Eye (tissue), 1 donor: Measurements from ENCODE around the gene EFNB2.

Experiments
- DNase-seq: peaks from one replicate; pipeline ENCODE4 v3.0.0-alpha.2; 2015

Gene EFNB2

GRCh38 chr13:106498571-106498970, 36.9 kb downstream of the EFNB2 start:
- DNase-seq: no peak

- no peak for DNase-seq
Observed at GRCh38 chr13:106498158-106498557, 37.3 kb downstream of the EFNB2 start.

GRCh38 chr13:106497079-106497478, 38.4 kb downstream of the EFNB2 start:
- DNase-seq: no peak

- DNase-seq: no peak
Observed at GRCh38 chr13:106496072-106496997, 39.1 kb downstream of the EFNB2 start.

DNA sequence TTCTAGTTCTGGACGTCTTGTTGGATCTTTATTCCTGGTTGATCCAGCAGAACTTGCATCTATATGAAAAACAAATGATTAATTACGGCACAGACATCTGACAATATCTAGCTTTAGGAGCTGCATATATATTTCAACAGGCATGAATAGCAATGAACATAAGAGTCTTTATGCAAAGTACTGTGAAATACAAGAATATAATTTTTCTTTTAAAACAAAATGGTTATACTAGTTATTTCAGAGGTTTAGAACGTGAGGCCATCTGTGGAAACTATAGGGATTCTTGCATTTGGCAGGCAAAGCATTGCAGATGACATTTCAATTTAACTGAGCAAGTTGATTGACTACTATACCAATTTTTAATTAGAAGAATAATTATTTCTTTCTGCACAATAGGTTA, 40.5 kb downstream of the EFNB2 start:
- no peak for DNase-seq

GRCh38 chr13:106494506-106494905, 41.0 kb downstream of the EFNB2 start:
- no peak for DNase-seq

GRCh38 chr13:106493533-106494220, 41.8 kb downstream of the EFNB2 start:
- DNase-seq: no peak

DNA sequence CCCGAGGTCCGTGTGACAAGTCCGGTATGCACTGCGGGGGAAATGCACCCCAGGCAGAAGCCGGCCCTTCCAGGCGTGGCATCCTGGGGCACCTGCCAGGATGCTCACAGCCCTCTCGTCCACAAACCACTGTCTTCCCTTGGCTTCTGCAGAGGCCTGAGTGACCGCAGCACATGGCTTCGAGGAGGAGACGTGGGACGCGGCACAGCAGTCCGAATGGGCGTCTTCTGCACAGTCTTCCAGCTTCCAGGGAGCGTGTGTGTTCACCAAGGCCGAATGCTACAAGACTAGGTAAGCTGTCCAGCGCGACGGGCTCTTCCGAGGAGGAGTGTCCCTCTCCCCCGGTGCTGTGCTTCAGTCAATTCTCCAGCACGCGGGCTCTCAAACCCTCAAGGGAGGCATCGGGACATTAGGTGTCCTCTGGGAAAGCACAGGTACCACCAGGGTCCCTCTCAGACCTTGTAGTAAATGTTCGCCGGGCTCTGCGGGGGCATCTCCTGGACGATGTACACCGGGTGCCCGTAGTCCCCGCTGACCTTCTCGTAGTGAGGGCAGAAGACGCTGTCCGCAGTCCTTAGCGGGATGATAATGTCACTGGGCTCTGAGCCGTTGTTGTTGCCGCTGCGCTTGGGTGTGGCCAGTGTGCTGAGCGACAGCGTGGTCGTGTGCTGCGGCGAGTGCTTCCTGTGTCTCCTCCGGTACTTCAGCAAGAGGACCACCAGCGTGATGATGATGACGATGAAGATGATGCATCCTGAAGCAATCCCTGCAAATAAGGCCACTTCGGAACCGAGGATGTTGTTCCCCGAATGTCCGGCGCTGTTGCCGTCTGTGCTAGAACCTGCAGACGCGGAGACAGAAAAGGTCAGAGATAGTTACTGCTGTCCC, 42.6 kb downstream of the EFNB2 start:
- no peak for DNase-seq

DNA sequence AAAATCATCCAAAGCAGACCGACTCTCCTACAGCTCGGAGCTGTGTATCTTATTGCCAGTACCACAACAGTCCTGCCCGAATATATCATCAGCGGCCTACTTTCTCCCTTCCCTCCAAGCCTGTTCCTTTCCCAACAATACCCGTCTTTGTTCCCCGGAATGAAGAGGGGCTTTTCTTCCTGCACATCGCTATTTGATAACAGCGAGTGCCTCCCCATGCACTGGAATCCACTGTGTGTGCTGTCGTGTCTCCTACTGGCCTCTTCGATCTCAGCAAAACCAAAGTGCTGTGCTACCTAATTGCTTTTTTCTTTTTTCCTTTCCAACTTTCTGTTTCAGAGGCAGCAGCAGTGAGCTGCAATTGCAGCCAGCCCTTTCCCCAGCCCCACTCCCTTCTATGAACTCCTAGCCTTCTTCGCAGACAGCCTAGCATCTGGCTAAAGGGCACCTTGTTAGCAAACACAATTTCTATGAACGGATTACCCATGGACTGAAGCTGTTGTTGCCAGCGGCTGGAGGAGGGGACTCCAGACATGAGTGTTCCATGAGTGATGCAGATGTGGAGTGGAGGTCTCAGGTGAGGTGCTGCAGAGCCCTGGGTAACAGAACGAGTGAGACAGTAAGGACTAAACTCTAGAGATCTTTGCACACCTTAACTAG, 43.4 kb downstream of the EFNB2 start:
- peak; percentile 55 for DNase-seq

GRCh38 chr13:106491463-106491862, 44.0 kb downstream of the EFNB2 start:
- DNase-seq: no peak

DNA sequence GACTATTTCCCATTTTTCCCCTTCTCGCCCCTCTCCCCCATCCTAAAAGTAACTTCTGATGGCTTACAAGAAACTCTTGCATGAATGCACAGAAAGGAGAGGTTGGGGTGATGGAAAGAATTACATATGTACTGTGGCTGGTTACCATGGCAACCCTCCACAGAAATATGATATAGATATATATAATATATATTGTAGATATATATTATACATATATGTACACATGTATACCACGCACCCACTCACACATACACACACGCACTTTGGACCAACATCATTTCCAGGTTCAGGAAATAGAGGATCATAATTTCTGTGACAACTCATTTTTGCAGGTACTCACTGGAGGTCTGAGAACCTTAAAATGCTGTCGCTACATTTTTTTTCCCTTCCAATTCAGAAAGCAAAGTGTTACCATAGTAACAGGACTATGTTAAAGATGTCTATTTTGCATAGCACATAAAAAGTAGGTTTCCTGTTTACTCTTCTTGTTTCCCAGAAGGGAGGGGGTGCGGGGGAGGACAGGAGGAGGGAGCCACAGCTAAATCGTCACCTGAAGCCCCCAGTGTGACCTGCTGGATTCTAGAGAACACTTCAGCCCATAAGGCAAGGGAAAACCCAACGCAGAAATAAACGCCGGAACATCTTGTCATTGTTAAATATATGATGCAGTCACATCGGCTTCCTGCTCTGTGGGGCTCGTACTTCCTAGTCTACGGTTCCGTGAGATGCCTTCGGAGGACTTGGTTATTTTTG, 44.7 kb downstream of the EFNB2 start:
- DNase-seq: no peak

- DNase-seq: no peak
Observed at GRCh38 chr13:106489849-106490568, 45.5 kb downstream of the EFNB2 start.

DNA sequence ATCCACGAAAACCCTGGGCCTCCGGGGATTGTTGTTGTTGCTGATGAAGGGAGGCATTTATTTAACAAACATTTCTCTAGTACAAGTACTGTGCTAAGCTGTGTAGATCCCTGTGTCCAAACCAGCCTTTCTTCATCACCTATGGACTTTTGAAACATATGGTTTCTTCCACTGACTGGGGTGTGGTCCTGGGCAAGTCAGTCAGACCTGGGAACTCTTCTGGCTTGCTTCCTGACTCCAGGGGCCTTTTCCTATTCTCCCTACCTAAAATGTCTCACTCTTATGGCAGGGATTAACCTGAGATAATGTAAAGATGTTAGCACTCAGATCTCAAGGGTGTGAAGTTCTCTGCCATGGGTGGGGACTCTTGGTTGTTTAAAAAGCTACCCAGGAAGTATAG, 46.8 kb downstream of the EFNB2 start:
- no peak for DNase-seq

DNA sequence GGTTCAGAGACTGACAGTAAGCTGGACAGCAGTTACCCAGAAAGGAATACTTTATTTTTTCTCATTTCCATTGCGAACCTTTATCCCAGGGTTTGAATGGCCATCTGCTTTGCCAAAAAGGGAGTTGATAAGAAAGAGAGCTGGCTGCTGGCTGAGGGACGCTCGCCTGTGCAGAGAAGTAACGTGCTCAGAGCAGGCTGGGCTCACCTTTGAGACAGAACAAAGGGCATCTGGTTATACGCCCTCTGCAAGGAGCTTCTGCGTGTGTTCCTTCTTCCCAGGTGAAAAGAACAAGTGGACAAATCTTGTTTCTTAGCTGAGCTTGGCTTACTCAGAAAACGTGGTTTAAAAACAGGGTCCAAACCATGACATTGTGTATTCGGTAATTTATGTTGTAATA, 47.4 kb downstream of the EFNB2 start:
- no peak for DNase-seq

DNA sequence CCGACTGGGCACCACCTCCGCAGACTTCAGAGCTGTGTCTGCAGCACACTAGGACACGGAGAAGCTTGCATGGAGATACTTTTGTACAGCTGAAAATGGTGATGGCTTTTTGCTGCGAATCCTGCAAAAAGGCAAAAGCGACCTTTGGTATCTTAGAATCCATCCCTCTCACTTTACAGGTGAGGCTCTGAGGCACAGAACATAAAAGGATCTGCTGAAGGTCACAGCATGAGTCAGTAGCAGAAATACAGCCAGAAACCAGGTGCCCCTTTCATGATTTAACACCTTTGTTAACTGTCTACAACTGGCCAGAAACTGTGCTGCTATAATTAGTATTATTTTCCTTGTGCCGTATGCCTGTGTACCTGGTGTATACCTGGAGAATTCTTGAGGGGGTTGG, 48.3 kb downstream of the EFNB2 start:
- DNase-seq: no peak

- no peak for DNase-seq
Observed at GRCh38 chr13:106486287-106486686, 49.2 kb downstream of the EFNB2 start.

GRCh38 chr13:106484537-106485193, 50.8 kb downstream of the EFNB2 start:
- DNase-seq: no peak

- no peak for DNase-seq
Observed at GRCh38 chr13:106484084-106484483, 51.4 kb downstream of the EFNB2 start.

- DNase-seq: no peak
Observed at GRCh38 chr13:106481919-106482318, 53.5 kb downstream of the EFNB2 start.

DNA sequence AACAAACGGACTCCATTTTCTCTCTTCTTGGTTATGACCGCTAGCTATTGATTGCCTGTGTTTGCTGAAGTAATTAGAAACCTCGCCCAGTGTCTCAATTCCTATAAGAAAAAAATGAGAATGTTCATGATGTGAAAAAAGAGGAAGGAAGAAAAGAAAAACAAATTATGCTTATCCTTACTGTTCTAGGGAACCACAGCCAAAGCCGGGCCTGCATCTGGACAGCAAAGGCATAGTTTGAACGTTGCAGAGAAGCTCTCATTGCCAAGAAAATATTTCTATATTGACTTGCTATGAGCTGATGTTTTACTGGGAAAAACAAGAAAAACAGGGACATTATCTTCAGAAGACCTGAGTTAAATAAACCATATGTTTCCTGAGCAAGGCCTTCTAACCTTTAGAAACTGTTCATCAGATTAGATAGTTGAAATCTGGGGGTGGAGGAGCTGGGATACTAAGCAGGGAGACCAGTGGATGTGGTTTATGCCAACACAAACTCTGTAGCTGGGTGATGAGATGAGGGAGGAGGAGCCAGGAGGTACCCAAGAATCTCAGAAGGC, 55.0 kb downstream of the EFNB2 start:
- peak; percentile 23 for DNase-seq
